ENCODE data around the gene GHR.

Gene GHR

GRCh38 chr5:42518595-42519221, 95.5 kb downstream of the GHR start:
- no peak for DNase-seq

- DNase-seq, result no peak
These were observed 97.0 kb downstream of the GHR start for GRCh38 chr5:42520203-42520602.

GRCh38 chr5:42520957-42521356, 97.7 kb downstream of the GHR start:
- DNase-seq, result no peak

GRCh38 chr5:42521406-42521805, 98.2 kb downstream of the GHR start:
- DNase-seq, result no peak

- DNase-seq, result no peak
These were observed 99.5 kb downstream of the GHR start for GRCh38 chr5:42522783-42523182.

- no peak for DNase-seq
These were observed 102.9 kb downstream of the GHR start for GRCh38 chr5:42526179-42526578.

- no peak for DNase-seq
These were observed 108.4 kb downstream of the GHR start for GRCh38 chr5:42531611-42532010.

- no peak for DNase-seq
These were observed 118.9 kb downstream of the GHR start for GRCh38 chr5:42542106-42542505.

GRCh38 chr5:42543774-42544173, 120.5 kb downstream of the GHR start:
- DNase-seq, result no peak

- no peak for DNase-seq
These were observed 121.8 kb downstream of the GHR start for GRCh38 chr5:42545038-42545437.

GRCh38 chr5:42547141-42547540, 123.9 kb downstream of the GHR start:
- DNase-seq, result no peak

- DNase-seq, result no peak
These were observed 124.7 kb downstream of the GHR start for GRCh38 chr5:42547894-42548293.

GRCh38 chr5:42552597-42552996, 129.4 kb downstream of the GHR start:
- DNase-seq, result no peak

- DNase-seq, result no peak
These were observed 130.2 kb downstream of the GHR start for GRCh38 chr5:42553461-42553860.

- no peak for DNase-seq
These were observed 131.8 kb downstream of the GHR start for GRCh38 chr5:42555010-42555409.

- no peak for DNase-seq
These were observed 132.6 kb downstream of the GHR start for GRCh38 chr5:42555797-42556196.

- no peak for DNase-seq
These were observed 134.4 kb downstream of the GHR start for GRCh38 chr5:42557689-42558088.

GRCh38 chr5:42561656-42562055, 138.4 kb downstream of the GHR start:
- no peak for DNase-seq

- no peak for DNase-seq
These were observed 141.6 kb downstream of the GHR start for GRCh38 chr5:42564689-42565356.

GRCh38 chr5:42566652-42567295, 143.5 kb downstream of the GHR start:
- DNase-seq, result no peak

GRCh38 chr5:42569325-42569724, 146.1 kb downstream of the GHR start:
- DNase-seq, result no peak

- no peak for DNase-seq
These were observed 146.8 kb downstream of the GHR start for GRCh38 chr5:42569953-42570548.

GRCh38 chr5:42570966-42571960, 148.0 kb downstream of the GHR start:
- no peak for DNase-seq
